ENCODE results near the gene MEGF11.
A peak's percentile ranks its signal among the peaks of the same experiment; 100 is the strongest.
"Not testable (repeated sequence)": the region's sequence is repeated elsewhere in the genome, so short reads cannot be mapped to it uniquely, and the experiment has no call there.

MEGF11 gene

DNA sequence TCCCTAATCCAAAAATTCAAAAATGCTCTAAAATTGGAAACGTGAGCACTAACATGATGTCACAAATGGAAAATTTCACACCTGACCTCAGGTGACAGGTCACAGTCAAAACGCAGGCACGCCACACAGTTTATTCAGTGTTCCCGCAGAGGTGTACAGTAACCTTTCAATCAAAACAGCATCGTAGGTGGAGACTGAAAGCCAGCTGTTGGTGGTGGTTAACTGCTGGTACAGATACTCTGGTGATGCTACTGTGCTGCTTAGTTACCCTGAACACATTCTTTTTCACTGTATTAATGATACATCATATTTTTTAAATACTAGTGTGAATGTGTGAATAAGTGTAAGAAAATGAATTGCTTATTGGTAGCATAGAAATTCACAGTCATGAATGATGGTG lies 360.5 kb downstream of the MEGF11 start:
- no peaks in the 10 kb centered on the region for H3K4me1 ChIP-seq (ENCODE audit: control insufficient read depth, insufficient read depth, low read length)
- H3K4me2 ChIP-seq (ENCODE audit: low read length) = no peak overlapping the region
- H3K9ac ChIP-seq (ENCODE audit: low read depth, low read length) = no peak overlapping the region
- H3K36me3 ChIP-seq (ENCODE audit: insufficient read depth, low read length) = peaks cover 38% of the 10 kb centered on the region
- H3K27me3 ChIP-seq (ENCODE audit: control insufficient read depth, insufficient read depth, low read length) = no peaks in the 10 kb centered on the region
- no peak overlapping the region for H3K4me3 ChIP-seq (ENCODE audit: low read length)
- no peaks in the 10 kb centered on the region for H3K9me3 ChIP-seq (replicated peaks; ENCODE audit: low read length)

DNA sequence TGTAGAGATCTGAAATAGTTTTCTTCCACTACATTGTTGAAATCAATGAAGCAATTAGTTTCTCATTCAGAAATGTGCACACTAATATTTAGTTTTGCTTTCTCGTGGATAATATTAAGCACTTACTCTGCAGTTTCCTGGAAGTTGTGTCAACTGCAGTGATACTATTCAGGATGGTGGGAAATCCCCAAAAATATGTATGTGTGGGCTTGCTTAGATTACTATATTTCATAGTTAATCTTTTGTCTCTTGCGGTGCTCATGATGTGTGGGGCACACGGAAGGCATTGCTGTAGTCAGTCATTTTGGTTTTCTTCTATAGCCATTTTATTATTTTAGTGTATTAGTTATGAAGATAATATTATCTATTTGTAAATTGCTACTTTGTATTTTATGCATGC lies 364.6 kb downstream of the MEGF11 start:
- H3K4me1 ChIP-seq (ENCODE audit: control insufficient read depth, insufficient read depth, low read length) = no peaks in the 10 kb centered on the region
- H3K36me3 ChIP-seq (ENCODE audit: insufficient read depth, low read length) = peaks cover 56% of the 10 kb centered on the region
- H3K4me2 ChIP-seq (ENCODE audit: low read length) = no peak overlapping the region

DNA sequence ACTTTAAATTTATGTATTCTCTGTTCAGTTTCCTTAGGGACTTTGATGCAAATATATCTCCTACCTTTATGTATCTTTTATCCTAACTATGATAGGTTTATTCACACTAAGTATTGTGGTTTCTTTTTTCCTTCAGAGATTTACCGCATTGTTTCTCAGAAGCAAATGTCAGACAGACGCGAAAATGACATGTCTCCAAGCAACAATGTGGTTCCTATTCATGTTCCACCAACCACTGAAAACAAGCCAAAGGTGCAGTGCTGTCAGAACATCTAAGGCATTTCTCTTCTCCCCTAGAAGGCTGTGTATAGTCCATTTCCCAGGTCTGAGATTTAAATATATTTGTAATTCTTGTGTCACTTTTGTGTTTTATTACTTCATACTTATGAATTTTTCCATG lies 366.0 kb downstream of the MEGF11 start:
- Histone ChIP-seq H3K4me3 (ENCODE audit: low read length) (no peak overlapping the region), H3K4me1 (ENCODE audit: control insufficient read depth, insufficient read depth, low read length) (no peaks in the 10 kb centered on the region), H3K4me2 (ENCODE audit: low read length) (no peak overlapping the region), H3K9ac (ENCODE audit: low read depth, low read length) (no peak overlapping the region), H3K36me3 (ENCODE audit: insufficient read depth, low read length) (peaks cover 59% of the 10 kb centered on the region), H3K9me3 (replicated peaks; ENCODE audit: low read length) (no peaks in the 10 kb centered on the region), H3K27me3 (ENCODE audit: control insufficient read depth, insufficient read depth, low read length) (no peaks in the 10 kb centered on the region)

More for the DNA sequence above, 364.6 kb downstream of the MEGF11 start:
- Histone ChIP-seq H3K4me3 (ENCODE audit: low read length) (no peak overlapping the region), H3K9ac (ENCODE audit: low read depth, low read length) (no peak overlapping the region), H3K9me3 (replicated peaks; ENCODE audit: low read length) (no peaks in the 10 kb centered on the region), H3K27me3 (ENCODE audit: control insufficient read depth, insufficient read depth, low read length) (no peaks in the 10 kb centered on the region)

DNA sequence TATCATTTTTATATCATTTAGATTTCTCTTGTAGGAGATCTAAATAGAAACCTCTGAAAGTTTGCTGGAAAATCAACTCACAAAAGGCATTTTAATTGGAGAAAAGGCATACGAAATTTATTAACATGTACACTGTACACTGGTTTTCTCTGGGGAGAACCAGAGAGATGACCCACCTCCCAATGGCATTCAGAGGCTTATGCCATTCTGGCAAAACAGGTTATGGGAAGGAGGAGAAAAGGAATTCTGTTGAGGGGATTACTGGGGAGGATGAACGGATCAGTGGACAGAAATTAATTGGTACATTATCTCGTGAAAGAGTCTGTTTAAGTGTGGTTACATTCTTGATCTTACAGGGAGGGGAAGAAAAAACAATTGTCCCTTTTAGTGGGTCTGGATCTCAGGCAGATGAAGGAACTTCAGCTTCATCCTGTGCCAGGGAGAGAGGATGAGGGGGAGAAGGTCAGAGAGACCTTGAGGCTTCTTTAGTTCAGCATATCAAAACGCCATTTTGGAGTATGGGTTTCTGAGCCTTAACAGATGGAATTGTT lies 367.8 kb downstream of the MEGF11 start:
- Histone ChIP-seq H3K36me3 (ENCODE audit: insufficient read depth, low read length) (peaks cover 74% of the 10 kb centered on the region), H3K27me3 (ENCODE audit: control insufficient read depth, insufficient read depth, low read length) (no peaks in the 10 kb centered on the region), H3K4me1 (ENCODE audit: control insufficient read depth, insufficient read depth, low read length) (no peaks in the 10 kb centered on the region), H3K9me3 (replicated peaks; ENCODE audit: low read length) (no peaks in the 10 kb centered on the region), H3K9ac (ENCODE audit: low read depth, low read length) (no peak overlapping the region), H3K4me2 (ENCODE audit: low read length) (no peak overlapping the region), H3K4me3 (ENCODE audit: low read length) (no peak overlapping the region)

DNA sequence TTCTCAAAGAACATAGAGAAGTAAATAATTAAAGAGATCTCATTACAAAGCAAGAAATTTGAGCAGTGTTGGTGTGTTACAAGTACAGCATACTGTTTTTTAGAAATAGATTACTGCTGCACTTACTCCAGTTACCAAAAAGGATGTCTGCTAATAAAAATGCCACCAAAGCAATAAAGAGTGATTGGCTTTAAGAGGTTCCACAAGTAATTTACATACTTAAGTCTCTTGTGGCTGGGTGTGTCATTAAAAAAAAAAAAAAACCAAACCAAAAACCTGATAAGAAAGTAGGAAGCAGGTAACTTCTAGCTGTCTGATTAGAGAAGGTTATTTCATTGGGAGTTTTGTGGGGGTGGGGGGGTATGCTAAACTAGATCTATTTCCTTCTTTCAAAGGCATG lies 369.0 kb downstream of the MEGF11 start:
- Histone ChIP-seq H3K9ac (ENCODE audit: low read depth, low read length) (no peak overlapping the region), H3K36me3 (ENCODE audit: insufficient read depth, low read length) (peaks cover 86% of the 10 kb centered on the region), H3K4me2 (ENCODE audit: low read length) (no peak overlapping the region), H3K4me3 (ENCODE audit: low read length) (no peak overlapping the region), H3K4me1 (ENCODE audit: control insufficient read depth, insufficient read depth, low read length) (no peaks in the 10 kb centered on the region), H3K27me3 (ENCODE audit: control insufficient read depth, insufficient read depth, low read length) (no peaks in the 10 kb centered on the region), H3K9me3 (replicated peaks; ENCODE audit: low read length) (no peaks in the 10 kb centered on the region)

DNA sequence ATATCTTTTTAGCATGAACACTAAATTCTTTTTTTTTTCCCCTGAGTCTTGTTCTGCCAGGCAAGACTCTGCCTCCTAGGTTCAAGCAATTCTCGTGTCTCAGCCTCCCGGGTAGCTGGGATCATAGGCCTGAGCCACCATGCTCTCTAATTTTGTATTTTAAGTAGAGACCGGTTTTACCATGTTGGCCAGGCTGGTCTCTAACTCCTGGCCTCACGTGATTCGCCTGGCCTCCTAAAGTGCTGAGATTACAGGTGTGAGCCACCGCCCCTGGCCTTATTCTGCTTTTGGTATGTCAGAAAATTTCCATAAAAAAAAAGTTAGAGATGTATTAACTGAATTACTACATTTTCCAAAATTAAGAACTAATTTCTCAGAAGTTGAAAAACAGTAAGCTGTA lies 370.0 kb downstream of the MEGF11 start:
- no peak overlapping the region for H3K4me3 ChIP-seq (ENCODE audit: low read length)
- no peak overlapping the region for H3K9ac ChIP-seq (ENCODE audit: low read depth, low read length)
- peaks cover 87% of the 10 kb centered on the region for H3K36me3 ChIP-seq (ENCODE audit: insufficient read depth, low read length)
- H3K4me2 ChIP-seq (ENCODE audit: low read length) = no peak overlapping the region
- H3K9me3 ChIP-seq (replicated peaks; ENCODE audit: low read length) = no peaks in the 10 kb centered on the region
- no peaks in the 10 kb centered on the region for H3K27me3 ChIP-seq (ENCODE audit: control insufficient read depth, insufficient read depth, low read length)
- no peaks in the 10 kb centered on the region for H3K4me1 ChIP-seq (ENCODE audit: control insufficient read depth, insufficient read depth, low read length)

DNA sequence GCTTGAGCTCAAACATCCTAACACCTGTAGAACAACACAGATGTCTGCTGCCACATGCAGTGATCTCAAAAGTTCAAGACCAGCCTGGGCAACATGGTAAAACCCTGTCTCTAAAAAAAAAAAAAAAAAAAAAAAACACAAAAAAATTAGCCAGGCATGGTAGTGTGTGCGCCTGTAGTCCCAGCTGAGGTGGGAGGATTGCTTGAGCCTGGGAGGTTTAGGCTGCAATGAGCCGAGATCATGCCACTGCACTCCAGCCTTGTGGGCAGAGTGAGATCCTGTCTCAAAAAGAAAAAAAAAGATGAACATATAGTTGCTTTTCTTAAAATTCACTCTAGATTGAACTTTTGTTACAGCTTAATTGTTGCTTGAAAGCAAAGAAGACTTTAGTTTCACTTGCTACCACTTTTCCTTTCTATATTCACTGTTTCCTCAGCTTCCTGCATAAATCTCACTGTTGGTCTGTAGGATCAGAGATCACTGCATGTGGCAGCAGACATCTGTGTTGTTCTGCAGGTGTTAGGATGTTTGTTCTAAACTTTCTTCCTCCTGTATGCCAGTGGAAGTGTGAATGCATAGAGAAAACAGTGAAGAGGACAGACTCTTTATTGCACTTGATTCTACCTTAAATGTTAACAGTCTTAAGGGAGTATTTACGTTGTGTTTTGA lies 371.6 kb downstream of the MEGF11 start:
- peaks cover 87% of the 10 kb centered on the region for H3K36me3 ChIP-seq (ENCODE audit: insufficient read depth, low read length)
- H3K4me2 ChIP-seq (ENCODE audit: low read length) = no peak overlapping the region
- no peaks in the 10 kb centered on the region for H3K27me3 ChIP-seq (ENCODE audit: control insufficient read depth, insufficient read depth, low read length)
- no peak overlapping the region for H3K9ac ChIP-seq (ENCODE audit: low read depth, low read length)
- H3K9me3 ChIP-seq (replicated peaks; ENCODE audit: low read length) = no peaks in the 10 kb centered on the region
- H3K4me3 ChIP-seq (ENCODE audit: low read length) = no peak overlapping the region
- no peaks in the 10 kb centered on the region for H3K4me1 ChIP-seq (ENCODE audit: control insufficient read depth, insufficient read depth, low read length)

DNA sequence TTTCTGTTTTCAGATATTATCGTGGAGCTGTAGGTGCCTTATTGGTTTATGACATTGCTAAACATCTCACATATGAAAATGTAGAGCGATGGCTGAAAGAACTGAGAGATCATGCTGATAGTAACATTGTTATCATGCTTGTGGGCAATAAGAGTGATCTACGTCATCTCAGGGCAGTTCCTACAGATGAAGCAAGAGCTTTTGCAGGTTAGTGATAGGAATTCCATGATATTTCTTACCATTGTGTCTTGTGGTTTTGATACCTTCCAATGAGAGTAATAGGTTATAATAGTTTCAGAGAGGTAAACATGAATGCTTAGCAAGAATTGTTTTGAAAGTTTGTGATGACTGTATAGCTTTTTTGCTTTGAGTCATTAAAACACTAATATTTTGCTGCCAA lies 375.8 kb downstream of the MEGF11 start:
- Histone ChIP-seq H3K9me3 (replicated peaks; ENCODE audit: low read length) (no peaks in the 10 kb centered on the region), H3K4me1 (ENCODE audit: control insufficient read depth, insufficient read depth, low read length) (peaks cover 6% of the 10 kb centered on the region), H3K4me3 (ENCODE audit: low read length) (no peak overlapping the region), H3K4me2 (ENCODE audit: low read length) (no peak overlapping the region), H3K9ac (ENCODE audit: low read depth, low read length) (no peak overlapping the region), H3K36me3 (ENCODE audit: insufficient read depth, low read length) (peaks cover 63% of the 10 kb centered on the region), H3K27me3 (ENCODE audit: control insufficient read depth, insufficient read depth, low read length) (no peaks in the 10 kb centered on the region)

DNA sequence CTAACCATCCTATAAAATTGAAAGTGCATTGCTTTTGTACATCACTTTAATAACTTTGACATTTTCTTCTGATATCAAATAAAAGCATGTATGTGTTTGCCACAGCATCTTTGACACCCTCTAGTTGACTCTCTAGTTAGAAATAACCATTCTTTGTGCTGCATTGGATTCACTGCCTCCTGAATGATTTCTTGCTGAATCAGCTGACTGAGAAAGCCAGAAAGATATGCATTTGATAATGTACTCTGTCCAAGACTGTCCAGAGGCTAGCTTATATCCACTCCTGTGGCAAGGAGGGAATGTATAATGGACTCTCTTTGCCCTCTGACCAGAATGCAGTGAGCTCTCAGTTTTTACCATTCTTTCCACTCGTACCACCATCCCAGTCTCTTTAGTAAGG lies 378.1 kb downstream of the MEGF11 start:
- no peak overlapping the region for H3K9ac ChIP-seq (ENCODE audit: low read depth, low read length)
- no peak overlapping the region for H3K4me2 ChIP-seq (ENCODE audit: low read length)
- peaks cover 45% of the 10 kb centered on the region for H3K36me3 ChIP-seq (ENCODE audit: insufficient read depth, low read length)
- H3K9me3 ChIP-seq (replicated peaks; ENCODE audit: low read length) = no peaks in the 10 kb centered on the region
- H3K27me3 ChIP-seq (ENCODE audit: control insufficient read depth, insufficient read depth, low read length) = no peaks in the 10 kb centered on the region
- H3K4me3 ChIP-seq (ENCODE audit: low read length) = no peak overlapping the region
- H3K4me1 ChIP-seq (ENCODE audit: control insufficient read depth, insufficient read depth, low read length) = peaks cover 18% of the 10 kb centered on the region

DNA sequence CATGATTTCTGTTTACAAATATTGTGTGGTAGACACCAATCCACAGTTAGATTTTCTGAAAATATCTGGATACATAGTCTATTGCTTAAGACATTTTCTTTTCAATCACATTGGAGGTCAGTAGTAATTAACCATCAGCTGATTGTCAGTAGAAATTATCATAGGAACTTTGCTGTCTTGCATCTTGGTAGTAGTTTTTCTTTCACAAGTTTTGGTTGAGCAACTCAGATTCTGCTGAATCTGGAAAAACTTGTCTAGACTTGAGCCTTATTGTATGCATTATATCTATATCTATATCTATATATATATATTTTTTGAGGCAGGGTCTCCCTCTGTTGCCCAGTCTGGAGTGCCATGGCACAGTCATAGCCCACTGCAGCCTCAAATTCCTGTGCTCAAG lies 380.3 kb downstream of the MEGF11 start:
- Histone ChIP-seq H3K4me2 (ENCODE audit: low read length) (peak overlapping the region; percentile 56), H3K36me3 (ENCODE audit: insufficient read depth, low read length) (peaks cover 25% of the 10 kb centered on the region), H3K9me3 (replicated peaks; ENCODE audit: low read length) (no peaks in the 10 kb centered on the region), H3K4me1 (ENCODE audit: control insufficient read depth, insufficient read depth, low read length) (peaks cover 18% of the 10 kb centered on the region), H3K4me3 (ENCODE audit: low read length) (no peak overlapping the region), H3K27me3 (ENCODE audit: control insufficient read depth, insufficient read depth, low read length) (no peaks in the 10 kb centered on the region), H3K9ac (ENCODE audit: low read depth, low read length) (no peak overlapping the region)

DNA sequence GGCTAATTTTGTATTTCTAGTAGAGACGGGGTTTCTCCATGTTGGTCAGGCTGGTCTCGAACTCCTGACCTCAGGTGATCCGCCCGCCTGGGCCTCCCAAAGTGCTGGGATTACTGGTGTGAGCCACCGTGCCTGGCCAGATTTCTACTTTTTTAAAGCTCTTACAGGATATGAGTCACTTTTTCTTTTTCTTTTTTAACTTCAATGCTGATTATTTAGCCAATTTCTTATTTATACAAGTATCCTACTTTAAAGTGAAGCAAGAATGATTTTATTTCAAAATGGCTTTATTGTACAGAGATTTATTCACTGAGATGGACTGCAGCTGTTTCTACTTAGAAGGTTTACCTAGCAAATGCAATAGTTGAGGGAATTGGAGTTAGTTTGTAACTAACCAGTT lies 381.0 kb downstream of the MEGF11 start:
- not testable (repeated sequence) for H3K4me3 ChIP-seq (ENCODE audit: low read length); H3K9me3 ChIP-seq (replicated peaks; ENCODE audit: low read length); H3K27me3 ChIP-seq (ENCODE audit: control insufficient read depth, insufficient read depth, low read length)
- Histone ChIP-seq H3K36me3 (ENCODE audit: insufficient read depth, low read length) (peaks cover 18% of the 10 kb centered on the region), H3K9ac (ENCODE audit: low read depth, low read length) (peak overlapping the region; percentile 38), H3K4me2 (ENCODE audit: low read length) (peak overlapping the region; percentile 56), H3K4me1 (ENCODE audit: control insufficient read depth, insufficient read depth, low read length) (peaks cover 18% of the 10 kb centered on the region)

DNA sequence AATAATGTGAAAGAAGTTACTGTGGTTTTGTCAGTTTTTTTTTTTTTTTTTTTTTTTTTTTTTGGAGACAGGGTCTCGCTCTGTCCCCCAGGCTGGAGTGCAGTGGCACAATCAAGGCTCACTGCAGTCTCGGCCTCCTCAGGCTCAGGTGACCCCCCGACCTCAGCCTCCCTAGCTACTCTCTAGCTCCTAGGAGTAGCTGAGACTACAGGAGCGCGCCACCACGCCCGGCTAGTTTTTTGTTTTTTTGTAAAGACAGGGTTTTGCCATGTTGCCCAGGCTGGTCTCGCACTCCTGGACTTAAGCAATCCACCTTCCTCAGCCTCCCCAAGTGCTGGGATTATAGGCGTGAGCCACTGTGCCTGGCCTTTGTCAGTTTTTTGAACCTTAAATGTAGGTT lies 381.7 kb downstream of the MEGF11 start:
- Histone ChIP-seq H3K4me1 (ENCODE audit: control insufficient read depth, insufficient read depth, low read length) (peaks cover 18% of the 10 kb centered on the region), H3K36me3 (ENCODE audit: insufficient read depth, low read length) (peaks cover 11% of the 10 kb centered on the region), H3K4me2 (ENCODE audit: low read length) (peak overlapping the region; percentile 85), H3K9ac (ENCODE audit: low read depth, low read length) (peak overlapping the region; percentile 94)
- not testable (repeated sequence) for H3K9me3 ChIP-seq (replicated peaks; ENCODE audit: low read length); H3K27me3 ChIP-seq (ENCODE audit: control insufficient read depth, insufficient read depth, low read length); H3K4me3 ChIP-seq (ENCODE audit: low read length)
